Measurements from ENCODE around the gene CXCL12.

The CXCL12 gene

GRCh38 chr10:44399659-44400451, 15.0 kb upstream of the CXCL12 start:
- no peak for DNase-seq (ENCODE audit: low read depth)

GRCh38 chr10:44398747-44399658, 14.1 kb upstream of the CXCL12 start:
- no peak for DNase-seq (ENCODE audit: low read depth)

- DNase-seq (ENCODE audit: low read depth), result no peak
Measured at GRCh38 chr10:44398271-44398670, 13.4 kb upstream of the CXCL12 start.

GRCh38 chr10:44397476-44398225, 12.8 kb upstream of the CXCL12 start:
- no peak for DNase-seq (ENCODE audit: low read depth)

GRCh38 chr10:44396671-44397191, 11.8 kb upstream of the CXCL12 start:
- DNase-seq (ENCODE audit: low read depth), result no peak

- no peak for DNase-seq (ENCODE audit: low read depth)
Measured at GRCh38 chr10:44395902-44396670, 11.2 kb upstream of the CXCL12 start.

GRCh38 chr10:44395396-44395795, 10.5 kb upstream of the CXCL12 start:
- DNase-seq (ENCODE audit: low read depth), result no peak

GRCh38 chr10:44394696-44395381, 9.9 kb upstream of the CXCL12 start:
- no peak for DNase-seq (ENCODE audit: low read depth)

- DNase-seq (ENCODE audit: low read depth), result no peak
Measured at GRCh38 chr10:44393834-44394547, 9.1 kb upstream of the CXCL12 start.

- DNase-seq (ENCODE audit: low read depth), result no peak
Measured at GRCh38 chr10:44393051-44393630, 8.2 kb upstream of the CXCL12 start.

- no peak for DNase-seq (ENCODE audit: low read depth)
Measured at GRCh38 chr10:44392420-44392819, 7.5 kb upstream of the CXCL12 start.

- DNase-seq (ENCODE audit: low read depth), result no peak
Measured at GRCh38 chr10:44391981-44392380, 7.1 kb upstream of the CXCL12 start.

GRCh38 chr10:44390585-44391072, 5.7 kb upstream of the CXCL12 start:
- DNase-seq (ENCODE audit: low read depth), result no peak

GRCh38 chr10:44389556-44389955, 4.7 kb upstream of the CXCL12 start:
- DNase-seq (ENCODE audit: low read depth), result no peak

GRCh38 chr10:44389150-44389549, 4.3 kb upstream of the CXCL12 start:
- no peak for DNase-seq (ENCODE audit: low read depth)

- DNase-seq (ENCODE audit: low read depth), result no peak
Measured at GRCh38 chr10:44388641-44389040, 3.7 kb upstream of the CXCL12 start.

GRCh38 chr10:44387853-44388251, 3.0 kb upstream of the CXCL12 start:
- DNase-seq (ENCODE audit: low read depth), result no peak

GRCh38 chr10:44386546-44387052, 1.7 kb upstream of the CXCL12 start:
- DNase-seq (ENCODE audit: low read depth), result no peak

GRCh38 chr10:44385696-44386441, 972 bp upstream of the CXCL12 start:
- DNase-seq (ENCODE audit: low read depth), result no peak
